Mucosa of gallbladder (tissue), 1 donor: ENCODE data around the gene INPP5A. TPM values are rescaled to one million over a fixed set of nuclear protein-coding genes. Genes with fewer than 3 reads are reported as not detected.

Experiments used
- DNase-seq: peaks from one replicate; pipeline ENCODE4 v3.0.0-alpha.2; 2020; ENCODE audit warnings: low spot score
- total RNA-seq: library from RNA; stranded (reverse); gene quantifications from one replicate; pipeline ENCODE4 v1.2.1, GENCODE V29; 2021
- donor health status: DM: no; HTN: no; CAD: no.

Gene INPP5A
- total RNA-seq, 1 donor from 2014 or later, result 44.4 TPM

GRCh38 chr10:132611026-132611910, 73.7 kb downstream of the INPP5A start:
- no peak for DNase-seq

GRCh38 chr10:132611986-132612385, 74.4 kb downstream of the INPP5A start:
- DNase-seq, result no peak

- no peak for DNase-seq
These were observed 75.3 kb downstream of the INPP5A start for GRCh38 chr10:132612571-132613504.

GRCh38 chr10:132613566-132614348, 76.2 kb downstream of the INPP5A start:
- DNase-seq, result no peak

- no peak for DNase-seq
These were observed 77.1 kb downstream of the INPP5A start for GRCh38 chr10:132614431-132615340.

- DNase-seq, result no peak
These were observed 78.0 kb downstream of the INPP5A start for GRCh38 chr10:132615341-132616169.

GRCh38 chr10:132616170-132616995, 78.8 kb downstream of the INPP5A start:
- no peak for DNase-seq

- DNase-seq, result no peak
These were observed 79.6 kb downstream of the INPP5A start for GRCh38 chr10:132616996-132617736.

- DNase-seq, result no peak
These were observed 80.1 kb downstream of the INPP5A start for GRCh38 chr10:132617737-132618052.

GRCh38 chr10:132618158-132618919, 80.8 kb downstream of the INPP5A start:
- DNase-seq, result no peak

GRCh38 chr10:132619927-132620326, 82.3 kb downstream of the INPP5A start:
- no peak for DNase-seq

GRCh38 chr10:132624061-132624846, 86.7 kb downstream of the INPP5A start:
- DNase-seq, result no peak

- no peak for DNase-seq
These were observed 87.4 kb downstream of the INPP5A start for GRCh38 chr10:132624847-132625471.

- no peak for DNase-seq
These were observed 88.6 kb downstream of the INPP5A start for GRCh38 chr10:132626019-132626760.
